NCI-H146 (cell line): ENCODE measurements around the gene KRT6B.
"Not testable (repeated sequence)": the region's sequence is repeated elsewhere in the genome, so short reads cannot be mapped to it uniquely, and the experiment has no call there.

Experiments
- DNase-seq: peaks from one replicate; lab custom pipeline; 2025; lab: John Stamatoyannopoulos, UW

KRT6B gene

GRCh38 chr12:52452101-52452500 is at the start of gene KRT6B:
KRT6B (minus strand) TSS chr12:52452146; CDS start chr12:52452078, 68 bp downstream.
- DNase-seq = no peak

- no peak for DNase-seq
Measured at GRCh38 chr12:52501490-52501889, 49.5 kb upstream of the KRT6B start.

- peak; percentile 12 for DNase-seq
Measured at GRCh38 chr12:52500574-52500973, 48.6 kb upstream of the KRT6B start.

GRCh38 chr12:52499806-52500560 is 48.0 kb upstream of the KRT6B start:
- DNase-seq = no peak

GRCh38 chr12:52498946-52499345 is 47.0 kb upstream of the KRT6B start:
- no peak for DNase-seq

GRCh38 chr12:52497975-52498374 is 46.0 kb upstream of the KRT6B start:
- DNase-seq = no peak

GRCh38 chr12:52496590-52497071 is 44.7 kb upstream of the KRT6B start:
- DNase-seq = peak; percentile 65

- peak; percentile 90 for DNase-seq
Measured at GRCh38 chr12:52496054-52496453, 44.1 kb upstream of the KRT6B start.

- peak; percentile 86 for DNase-seq
Measured at GRCh38 chr12:52495389-52495788, 43.4 kb upstream of the KRT6B start.

GRCh38 chr12:52494518-52494917 is 42.6 kb upstream of the KRT6B start:
- DNase-seq = no peak

GRCh38 chr12:52494100-52494499 is 42.2 kb upstream of the KRT6B start:
- DNase-seq = no peak

GRCh38 chr12:52493172-52493571 is 41.2 kb upstream of the KRT6B start, which contains the start of gene KRT6A:
KRT6A (minus strand) TSS chr12:52493257; CDS start chr12:52493188, 69 bp downstream.
- no peak for DNase-seq

- DNase-seq = not testable (repeated sequence)
Measured at GRCh38 chr12:52492405-52492804, 40.5 kb upstream of the KRT6B start.

GRCh38 chr12:52491495-52491894 is 39.5 kb upstream of the KRT6B start:
- DNase-seq = not testable (repeated sequence)

- DNase-seq = no peak
Measured at GRCh38 chr12:52488736-52489135, 36.8 kb upstream of the KRT6B start.

GRCh38 chr12:52487744-52488443 is 35.9 kb upstream of the KRT6B start:
- DNase-seq = not testable (repeated sequence)

GRCh38 chr12:52487211-52487610 is 35.3 kb upstream of the KRT6B start:
- DNase-seq = no peak

GRCh38 chr12:52486166-52487105 is 34.5 kb upstream of the KRT6B start:
- DNase-seq = no peak

- no peak for DNase-seq
Measured at GRCh38 chr12:52480073-52480472, 28.1 kb upstream of the KRT6B start.

- no peak for DNase-seq
Measured at GRCh38 chr12:52477651-52478050, 25.7 kb upstream of the KRT6B start.

GRCh38 chr12:52474212-52474611 is 22.3 kb upstream of the KRT6B start:
- no peak for DNase-seq

GRCh38 chr12:52473768-52474167 is 21.8 kb upstream of the KRT6B start, which contains the start of gene KRT6C:
KRT6C (minus strand) TSS chr12:52473805; CDS start chr12:52473737, 68 bp downstream.
- no peak for DNase-seq
